HCT116 (cell line): ENCODE data around the gene CPD.

Source experiments
- CEBPB ChIP-seq: IDR thresholded peaks from 2 replicates; pipeline ENCODE4 v1.6.1; 2012; ENCODE audit warnings: low read depth
- EGR1 ChIP-seq: IDR thresholded peaks from 2 replicates; pipeline ENCODE4 v1.6.1; 2012; ENCODE audit warnings: low read depth
- ELF1 ChIP-seq: IDR thresholded peaks from 2 replicates; pipeline ENCODE4 v1.6.1; 2012; ENCODE audit warnings: low read depth, borderline replicate concordance
- EZH2 ChIP-seq: fragments of 200-600 bp; sonication (generic); IDR thresholded peaks from 2 replicates; pipeline ENCODE4 v1.6.1; 2017; ENCODE audit warnings: antibody characterized with exemption, mixed run types
- EZH2phosphoT487 ChIP-seq: fragments of 200-600 bp; IDR thresholded peaks from 2 replicates; pipeline ENCODE4 v1.6.1; 2018; ENCODE audit warnings: antibody characterized with exemption, borderline replicate concordance
- POLR2A ChIP-seq: IDR thresholded peaks from 2 replicates; pipeline ENCODE4 v1.7.0; 2011; ENCODE audit warnings: borderline replicate concordance; ENCODE audit not compliant: insufficient read depth, insufficient read length; ENCODE audit errors: extremely low read depth
- POLR2AphosphoS5 ChIP-seq: IDR thresholded peaks from 2 replicates; pipeline ENCODE4 v1.6.1; 2011; ENCODE audit warnings: mild to moderate bottlenecking, low read depth, low read length, moderate library complexity
- RAD21 ChIP-seq: IDR thresholded peaks from 2 replicates; pipeline ENCODE4 v1.6.1; 2012; ENCODE audit warnings: low read depth, mild to moderate bottlenecking
- SIN3A ChIP-seq: IDR thresholded peaks from 2 replicates; pipeline ENCODE4 v1.6.1; 2012; ENCODE audit warnings: low read depth
- YY1 ChIP-seq: IDR thresholded peaks from 2 replicates; pipeline ENCODE4 v1.6.1; 2011; ENCODE audit warnings: low read length, low read depth, moderate library complexity, mild to moderate bottlenecking; ENCODE audit not compliant: insufficient replicate concordance; ENCODE audit errors: extremely low read depth
- ZFX ChIP-seq: fragments of 450-650 bp; IDR thresholded peaks from 2 replicates; pipeline ENCODE4 v1.6.1; 2017
- TF ChIP-seq, protein P1 (sequence below), 3 experiments: fragments of 200-600 bp in 1 of 3; sonication (generic) in 1 of 3; IDR thresholded peaks in 2 of 3; conservative IDR thresholded peaks in 1 of 3; 2 replicates each; pipeline ENCODE4 v1.5.1; 2012 to 2017; ENCODE audit warnings: low read depth in 2 of 3, low read length in 2 of 3, antibody characterized with exemption in 1 of 3, borderline replicate concordance in 1 of 3, control low read depth in 1 of 3, mild to moderate bottlenecking in 1 of 3, mixed read lengths in 1 of 3, mixed run types in 1 of 3, moderate library complexity in 1 of 3; ENCODE audit not compliant: insufficient read depth in 1 of 3

- TF ChIP-seq EZH2 (no peak), CEBPB (no peak), EZH2phosphoT487 (no peak), EGR1 (no peak), SIN3A (no peak), POLR2AphosphoS5 (no peak), POLR2A (no peak), ELF1 (no peak), RAD21 (no peak), YY1 (no peak), ZFX (no peak)
- TF ChIP-seq, protein P1, sequence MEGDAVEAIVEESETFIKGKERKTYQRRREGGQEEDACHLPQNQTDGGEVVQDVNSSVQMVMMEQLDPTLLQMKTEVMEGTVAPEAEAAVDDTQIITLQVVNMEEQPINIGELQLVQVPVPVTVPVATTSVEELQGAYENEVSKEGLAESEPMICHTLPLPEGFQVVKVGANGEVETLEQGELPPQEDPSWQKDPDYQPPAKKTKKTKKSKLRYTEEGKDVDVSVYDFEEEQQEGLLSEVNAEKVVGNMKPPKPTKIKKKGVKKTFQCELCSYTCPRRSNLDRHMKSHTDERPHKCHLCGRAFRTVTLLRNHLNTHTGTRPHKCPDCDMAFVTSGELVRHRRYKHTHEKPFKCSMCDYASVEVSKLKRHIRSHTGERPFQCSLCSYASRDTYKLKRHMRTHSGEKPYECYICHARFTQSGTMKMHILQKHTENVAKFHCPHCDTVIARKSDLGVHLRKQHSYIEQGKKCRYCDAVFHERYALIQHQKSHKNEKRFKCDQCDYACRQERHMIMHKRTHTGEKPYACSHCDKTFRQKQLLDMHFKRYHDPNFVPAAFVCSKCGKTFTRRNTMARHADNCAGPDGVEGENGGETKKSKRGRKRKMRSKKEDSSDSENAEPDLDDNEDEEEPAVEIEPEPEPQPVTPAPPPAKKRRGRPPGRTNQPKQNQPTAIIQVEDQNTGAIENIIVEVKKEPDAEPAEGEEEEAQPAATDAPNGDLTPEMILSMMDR (IDR thresholded peaks at IDR 0.05 in 2 of 3, conservative IDR thresholded peaks at IDR 0.05 in 1 of 3; ENCODE audit: borderline replicate concordance in 1 of 3, insufficient read depth in 1 of 3, low read depth in 2 of 3, low read length in 2 of 3) = no peak
Measured at GRCh38 chr17:30352240-30352814, 26.4 kb upstream of the CPD start.
